DOHH2 (cell line): ENCODE measurements around the gene CCDC85C.

ENCODE experiments used
- H3F3A ChIP-seq: fragments of 200-600 bp; sonication (generic), shearing (Covaris generic); 2 replicates; pipeline ENCODE4 v1.6.0; 2016; ENCODE audit warnings: antibody characterized with exemption, mild to moderate bottlenecking; ENCODE audit not compliant: control insufficient read depth, insufficient read depth
- H3K27ac ChIP-seq: fragments of 200-600 bp; sonication (generic); 2 replicates; pipeline ENCODE4 v1.5.1; 2014; ENCODE audit warnings: low read depth, mild to moderate bottlenecking, low read length, moderate library complexity
- H3K27me3 ChIP-seq: fragments of 200-600 bp; sonication (generic); 2 replicates; pipeline ENCODE4 v1.6.1; 2014; ENCODE audit warnings: mild to moderate bottlenecking, low read length, mixed read lengths; ENCODE audit not compliant: control insufficient read depth
- H3K36me3 ChIP-seq: fragments of 200-600 bp; sonication (generic); 2 replicates; pipeline ENCODE4 v1.6.1; 2014; ENCODE audit warnings: mild to moderate bottlenecking, low read length, moderate library complexity, mixed read lengths; ENCODE audit not compliant: control insufficient read depth
- H3K4me1 ChIP-seq: fragments of 200-600 bp; sonication (generic); 2 replicates; pipeline ENCODE4 v1.6.1; 2014; ENCODE audit warnings: mild to moderate bottlenecking, low read length, mixed read lengths; ENCODE audit not compliant: control insufficient read depth
- H3K4me2 ChIP-seq: fragments of 200-600 bp; sonication (generic); 2 replicates; pipeline ENCODE4 v1.6.0; 2014; ENCODE audit warnings: mild to moderate bottlenecking, low read length, moderate library complexity
- H3K4me3 ChIP-seq: fragments of 200-600 bp; sonication (generic); 2 replicates; pipeline ENCODE4 v1.5.1; 2014; ENCODE audit warnings: mild to moderate bottlenecking, low read length, mixed read lengths
- H3K79me2 ChIP-seq: fragments of 200-600 bp; sonication (generic); 2 replicates; pipeline ENCODE4 v1.6.1; 2014; ENCODE audit warnings: mild to moderate bottlenecking, low read length, mixed read lengths; ENCODE audit not compliant: control insufficient read depth
- H3K9me2 ChIP-seq: fragments of 200-600 bp; sonication (generic); replicated peaks from 2 replicates; pipeline ENCODE4 v1.6.1; 2014; ENCODE audit warnings: mild to moderate bottlenecking, low read length, mixed read lengths; ENCODE audit not compliant: control insufficient read depth
- H3K9me3 ChIP-seq: fragments of 200-600 bp; sonication (generic); 2 replicates; pipeline ENCODE4 v1.6.1; 2014; ENCODE audit warnings: antibody characterized with exemption, low read length, mixed read lengths; ENCODE audit not compliant: control insufficient read depth, insufficient read depth
- H4K20me1 ChIP-seq: fragments of 200-600 bp; sonication (generic); 2 replicates; pipeline ENCODE4 v1.6.0; 2014; ENCODE audit warnings: low read depth, mild to moderate bottlenecking, antibody characterized with exemption, low read length, moderate library complexity; ENCODE audit not compliant: control insufficient read depth, insufficient read depth
- CTCF ChIP-seq: fragments of 200-600 bp; sonication (generic); IDR thresholded peaks from one replicate; pipeline ENCODE4 v1.5.1; 2014; ENCODE audit warnings: antibody characterized with exemption, mild to moderate bottlenecking, low read depth, low read length; ENCODE audit not compliant: poor library complexity, severe bottlenecking
- EZH2phosphoT487 ChIP-seq: fragments of 200-600 bp; sonication (generic); IDR thresholded peaks from 2 replicates; pipeline ENCODE4 v1.6.1; 2017; ENCODE audit warnings: borderline replicate concordance, mild to moderate bottlenecking, antibody characterized with exemption, low read length, moderate library complexity, mixed read lengths

Gene CCDC85C

GRCh38 chr14:99481745-99482099 lies 122.3 kb downstream of the CCDC85C start:
- Histone ChIP-seq H3K27me3 (no peaks in the 10 kb centered on the region), H3K36me3 (peaks cover 8% of the 10 kb centered on the region), H3K79me2 (peaks cover 90% of the 10 kb centered on the region), H3K27ac (peak overlapping the region; percentile 37), H3K4me2 (peak overlapping the region; percentile 95), H4K20me1 (peaks cover 56% of the 10 kb centered on the region), H3K4me3 (peak overlapping the region; percentile 99), H3K4me1 (peaks cover 35% of the 10 kb centered on the region), H3K9me3 (no peaks in the 10 kb centered on the region), H3K9me2 (no peaks in the 10 kb centered on the region), H3F3A (no peaks in the 10 kb centered on the region)
- TF ChIP-seq EZH2phosphoT487 = no peak
- no peak for TF ChIP-seq CTCF

- Histone ChIP-seq H3K79me2 (peaks cover 90% of the 10 kb centered on the region), H3K36me3 (peaks cover 8% of the 10 kb centered on the region), H3K27me3 (no peaks in the 10 kb centered on the region), H3K4me1 (peaks cover 35% of the 10 kb centered on the region), H3K4me3 (peak within 1 kb of the TSS; percentile 99), H3K9me2 (no peaks in the 10 kb centered on the region), H3K9me3 (no peaks in the 10 kb centered on the region), H4K20me1 (peaks cover 53% of the 10 kb centered on the region), H3K4me2 (peak within 1 kb of the TSS; percentile 95), H3F3A (no peaks in the 10 kb centered on the region), H3K27ac (peak within 1 kb of the TSS; percentile 37)
- TF ChIP-seq CTCF (no peak), EZH2phosphoT487 (no peak)
Observed at GRCh38 chr14:99480917-99481744, 122.9 kb downstream of the CCDC85C start, which contains the start of gene CCNK. Gene CCNK (plus strand): TSS chr14:99481409. CDS start chr14:99492678, 11,269 bp downstream.

GRCh38 chr14:99479906-99480869 lies 123.8 kb downstream of the CCDC85C start, which contains the start of gene SETD3:
Gene SETD3 (minus strand): TSS chr14:99480859. CDS start chr14:99465805, 15,054 bp downstream.
- Histone ChIP-seq H3K9me2 (no peaks in the 10 kb centered on the region), H3K27ac (peak within 1 kb of the TSS; percentile 37), H3K4me1 (peaks cover 35% of the 10 kb centered on the region), H3K79me2 (peaks cover 90% of the 10 kb centered on the region), H3K4me2 (peak within 1 kb of the TSS; percentile 95), H3K36me3 (peaks cover 8% of the 10 kb centered on the region), H3F3A (no peaks in the 10 kb centered on the region), H3K4me3 (peak within 1 kb of the TSS; percentile 99), H4K20me1 (peaks cover 61% of the 10 kb centered on the region), H3K27me3 (no peaks in the 10 kb centered on the region), H3K9me3 (no peaks in the 10 kb centered on the region)
- no peak for TF ChIP-seq CTCF
